A673 (cell line): ENCODE measurements around the gene GRIN2C. TPM values are rescaled to one million over a fixed set of nuclear protein-coding genes. Genes with fewer than 3 reads are reported as not detected.

Experiments used
- BruUV-seq: library from RNA; stranded (reverse); fragments of 400-500 nt; replicated peaks from 2 replicates; lab custom pipeline; 2021; lab: Mats Ljungman, UMichigan
- CTCF ChIA-PET: fragments of 300-600 bp; sonication (Branson Sonifier 250); formaldehyde crosslinking; loops from one replicate; lab custom pipeline; 2022; ENCODE audit warnings: antibody characterized with exemption; lab: Charles Lee
- POLR2A ChIA-PET: fragments of 300-600 bp; sonication (Branson Sonifier 250); formaldehyde crosslinking; loops from one replicate; lab custom pipeline; 2022; ENCODE audit warnings: antibody characterized with exemption; ENCODE audit not compliant: low non-redundant PET; lab: Charles Lee
- DNase-seq: peaks from one replicate; pipeline ENCODE4 v3.0.0-alpha.2; 2015; ENCODE audit warnings: low spot score
- H3K27ac ChIP-seq: fragments of 200-600 bp; sonication (generic); 2 replicates; pipeline ENCODE4 v1.5.1; 2016; ENCODE audit warnings: mixed run types, low read depth, mild to moderate bottlenecking, mixed read lengths, antibody characterized with exemption, low read length; ENCODE audit not compliant: poor library complexity, severe bottlenecking
- H3K27me3 ChIP-seq: fragments of 200-600 bp; sonication (generic); replicated peaks from 2 replicates; pipeline ENCODE4 v1.6.1; 2017; ENCODE audit warnings: mixed run types, low read depth, mild to moderate bottlenecking, mixed read lengths, antibody characterized with exemption, low read length; ENCODE audit not compliant: insufficient read depth, poor library complexity
- H3K36me3 ChIP-seq: fragments of 200-600 bp; sonication (generic); 2 replicates; pipeline ENCODE4 v1.6.1; 2016; ENCODE audit warnings: mixed run types, mild to moderate bottlenecking, mixed read lengths, antibody characterized with exemption, low read length; ENCODE audit not compliant: insufficient read depth, poor library complexity, severe bottlenecking
- H3K4me1 ChIP-seq: fragments of 200-600 bp; sonication (generic); 2 replicates; pipeline ENCODE4 v1.6.1; 2017; ENCODE audit warnings: mixed run types, mild to moderate bottlenecking, mixed read lengths, antibody characterized with exemption, low read length; ENCODE audit not compliant: insufficient read depth, poor library complexity, severe bottlenecking
- H3K4me3 ChIP-seq: fragments of 200-600 bp; sonication (generic); 2 replicates; pipeline ENCODE4 v1.5.1; 2016; ENCODE audit warnings: low read depth, mixed run types, mild to moderate bottlenecking, mixed read lengths, low read length; ENCODE audit not compliant: poor library complexity, severe bottlenecking
- H3K9me3 ChIP-seq: fragments of 200-600 bp; sonication (generic); 2 replicates; pipeline ENCODE4 v1.6.1; 2016; ENCODE audit warnings: mixed run types, low read depth, mild to moderate bottlenecking, mixed read lengths, antibody characterized with exemption, low read length; ENCODE audit not compliant: poor library complexity, severe bottlenecking
- CTCF ChIP-seq: fragments of 300-800, 200-600 bp; sonication (generic); conservative IDR thresholded peaks from 2 replicates; pipeline ENCODE4 v1.5.1; 2017; ENCODE audit warnings: low read depth, mild to moderate bottlenecking, antibody characterized with exemption, low read length, moderate library complexity, mixed read lengths
- EZH2 ChIP-seq: fragments of 200-600 bp; sonication (generic); IDR thresholded peaks from 2 replicates; pipeline ENCODE4 v1.6.1; 2017; ENCODE audit warnings: borderline replicate concordance, low read depth, mild to moderate bottlenecking, mixed read lengths, antibody characterized with exemption, low read length; ENCODE audit not compliant: poor library complexity, severe bottlenecking
- intact Hi-C: fragments of 100-400 bp; cut with micrococcal nuclease; formaldehyde crosslinking; loops from one replicate; pipeline ENCODE4 v1.10.0; 2022; ENCODE audit not compliant: unreplicated experiment
- total RNA-seq: library from RNA; stranded (reverse); gene quantifications from 2 replicates; pipeline ENCODE4 v1.2.3, GENCODE V29; 2021

GRIN2C gene
- total RNA-seq, 1 experiment from 2014 or later = 0.09 TPM

DNA sequence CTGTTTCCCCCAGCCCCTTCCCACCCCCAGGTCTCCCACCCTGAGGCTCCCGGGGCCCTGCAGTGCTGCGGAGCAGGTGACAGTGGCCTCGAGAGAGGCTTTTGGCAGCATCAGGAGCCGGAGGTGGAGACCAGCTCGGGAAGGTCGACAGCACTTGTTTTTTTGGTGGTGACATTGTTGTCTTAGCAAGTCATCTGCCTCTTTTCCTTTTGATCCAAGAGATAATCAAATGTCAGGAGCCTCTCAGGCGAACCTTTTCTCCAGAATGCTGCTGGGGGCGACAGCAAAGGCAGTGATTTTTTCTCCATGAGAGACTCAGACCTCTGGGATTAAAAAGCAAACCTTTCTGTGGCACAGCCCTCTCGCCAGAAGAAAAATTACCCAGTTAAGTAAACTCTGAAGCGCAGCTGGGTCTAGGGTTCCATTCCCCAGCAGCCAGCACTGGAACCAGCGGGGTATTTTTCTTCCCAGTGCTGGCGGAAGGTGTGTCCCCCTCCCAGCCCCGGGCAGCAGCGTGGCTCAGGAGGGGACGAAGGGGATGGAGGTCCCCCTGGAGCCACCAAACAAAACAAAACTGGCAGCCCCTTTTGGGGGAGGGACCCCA lies 37.2 kb downstream of the GRIN2C start:
- peak; percentile 61 for DNase-seq
- no TSS peak for BruUV-seq
- H3K4me3 ChIP-seq = no peak overlapping the region
- intact Hi-C loops = loop anchor here (5.0 kb wide), 1 partner anchor 40 kb away; no protein-coding TSS in a partner anchor
- no peaks in the 10 kb centered on the region for H3K9me3 ChIP-seq
- CTCF ChIA-PET = interaction anchor here (0.7 to 1.6 kb wide), 5 partner anchors 20 to 51 kb away, joined by 4 to 12 read pairs (median 5); partner anchors contain the start of gene GRIN2C
- H3K36me3 ChIP-seq = peaks cover 3% of the 10 kb centered on the region
- TF ChIP-seq EZH2 (no peak), CTCF (no peak)
- no peaks in the 10 kb centered on the region for H3K27me3 ChIP-seq
- H3K27ac ChIP-seq = peak overlapping the region; percentile 94
- POLR2A ChIA-PET = no interaction called here
- peaks cover 65% of the 10 kb centered on the region for H3K4me1 ChIP-seq

- H3K36me3 ChIP-seq = peaks cover 3% of the 10 kb centered on the region
- no peak overlapping the region for H3K4me3 ChIP-seq
- POLR2A ChIA-PET = no interaction called here
- intact Hi-C loops = loop anchor here (5.0 kb wide), 1 partner anchor 41 kb away; no protein-coding TSS in a partner anchor
- no peak for TF ChIP-seq EZH2
- TF ChIP-seq CTCF = no peak
- DNase-seq = no peak
- BruUV-seq = no TSS peak
- no peaks in the 10 kb centered on the region for H3K27me3 ChIP-seq
- H3K4me1 ChIP-seq = peaks cover 66% of the 10 kb centered on the region
- no peaks in the 10 kb centered on the region for H3K9me3 ChIP-seq
- peak overlapping the region; percentile 94 for H3K27ac ChIP-seq
- CTCF ChIA-PET = interaction anchor here (1.6 kb wide), 2 partner anchors 39 to 40 kb away, joined by 4 to 5 read pairs; no protein-coding TSS in a partner anchor
Observed at GRCh38 chr17:74821655-74822334, 37.9 kb downstream of the GRIN2C start.

GRCh38 chr17:74819801-74820436 lies 39.8 kb downstream of the GRIN2C start:
- CTCF ChIA-PET = interaction anchor here (0.5 kb wide), 1 partner anchor 43 kb away, joined by 3 read pairs; no protein-coding TSS in a partner anchor
- Histone ChIP-seq H3K9me3 (no peaks in the 10 kb centered on the region), H3K27ac (peak overlapping the region; percentile 17), H3K4me3 (no peak overlapping the region), H3K4me1 (peaks cover 66% of the 10 kb centered on the region), H3K36me3 (peaks cover 3% of the 10 kb centered on the region), H3K27me3 (no peaks in the 10 kb centered on the region)
- no TSS peak for BruUV-seq
- TF ChIP-seq EZH2 (no peak), CTCF (no peak)
- no peak for DNase-seq
- intact Hi-C loops = loop anchor here (5.0 kb wide), 1 partner anchor 42 kb away; no protein-coding TSS in a partner anchor
- POLR2A ChIA-PET = no interaction called here
